Breast epithelium (tissue), 3 donors: ENCODE results near the gene SDK1.

Experiments
- POLR2A ChIP-seq: fragments of 450-650 bp; IDR thresholded peaks from one replicate; pipeline ENCODE4 v1.6.1; 2016; ENCODE audit warnings: antibody characterized with exemption, mild to moderate bottlenecking, moderate library complexity
- TF ChIP-seq, protein P1 (sequence below), 3 donors: fragments of 450-650 bp; IDR thresholded peaks; one replicate each; pipeline ENCODE4 v1.5.1; 2016 to 2017; ENCODE audit warnings: antibody characterized with exemption in 3 of 3, mild to moderate bottlenecking in 3 of 3, moderate library complexity in 3 of 3

DNA sequence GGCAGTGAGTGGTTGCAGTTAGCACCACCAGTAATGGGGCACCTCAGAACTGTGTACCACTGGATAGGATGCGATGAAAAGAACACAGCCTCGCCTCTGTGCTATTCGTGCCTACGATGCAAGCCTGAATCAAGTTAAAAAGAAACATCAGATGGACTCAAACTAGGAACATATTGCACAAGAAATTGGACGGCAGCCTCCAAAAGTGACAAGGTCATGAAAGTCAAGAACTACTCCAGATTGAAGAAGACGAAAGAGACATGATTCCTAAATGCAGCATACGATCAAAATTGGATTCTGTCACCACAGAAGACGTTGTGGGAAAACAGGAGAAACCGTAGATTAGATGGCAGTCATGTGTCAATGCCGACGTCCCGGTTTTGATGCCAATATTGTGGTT, 732.9 kb downstream of the SDK1 start:
- TF ChIP-seq, protein P1, sequence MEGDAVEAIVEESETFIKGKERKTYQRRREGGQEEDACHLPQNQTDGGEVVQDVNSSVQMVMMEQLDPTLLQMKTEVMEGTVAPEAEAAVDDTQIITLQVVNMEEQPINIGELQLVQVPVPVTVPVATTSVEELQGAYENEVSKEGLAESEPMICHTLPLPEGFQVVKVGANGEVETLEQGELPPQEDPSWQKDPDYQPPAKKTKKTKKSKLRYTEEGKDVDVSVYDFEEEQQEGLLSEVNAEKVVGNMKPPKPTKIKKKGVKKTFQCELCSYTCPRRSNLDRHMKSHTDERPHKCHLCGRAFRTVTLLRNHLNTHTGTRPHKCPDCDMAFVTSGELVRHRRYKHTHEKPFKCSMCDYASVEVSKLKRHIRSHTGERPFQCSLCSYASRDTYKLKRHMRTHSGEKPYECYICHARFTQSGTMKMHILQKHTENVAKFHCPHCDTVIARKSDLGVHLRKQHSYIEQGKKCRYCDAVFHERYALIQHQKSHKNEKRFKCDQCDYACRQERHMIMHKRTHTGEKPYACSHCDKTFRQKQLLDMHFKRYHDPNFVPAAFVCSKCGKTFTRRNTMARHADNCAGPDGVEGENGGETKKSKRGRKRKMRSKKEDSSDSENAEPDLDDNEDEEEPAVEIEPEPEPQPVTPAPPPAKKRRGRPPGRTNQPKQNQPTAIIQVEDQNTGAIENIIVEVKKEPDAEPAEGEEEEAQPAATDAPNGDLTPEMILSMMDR (IDR thresholded peaks at IDR 0.05), result no peak
- no peak for TF ChIP-seq POLR2A
